Astrocyte of the cerebellum (primary cell): Measurements from ENCODE around the gene ATP4A.

Experiments
- DNase-seq: peaks from one replicate; pipeline ENCODE4 v3.0.0-alpha.2; 2011; ENCODE audit warnings: low read depth
- H3K4me3 ChIP-seq: 2 replicates; pipeline ENCODE4 v1.5.1; 2011; ENCODE audit warnings: mild to moderate bottlenecking, low read depth, low read length, moderate library complexity
- in situ Hi-C: cut with HindIII; loops from 2 replicates; pipeline ENCODE4 v1.10.0; 2017; ENCODE audit warnings: low sequenced_read_pairs
- TF ChIP-seq, protein P1 (sequence below): IDR thresholded peaks from 2 replicates; pipeline ENCODE4 v1.5.1; 2012; ENCODE audit warnings: low read length, low read depth, moderate library complexity, mild to moderate bottlenecking; ENCODE audit errors: missing control alignments

ATP4A gene

DNA sequence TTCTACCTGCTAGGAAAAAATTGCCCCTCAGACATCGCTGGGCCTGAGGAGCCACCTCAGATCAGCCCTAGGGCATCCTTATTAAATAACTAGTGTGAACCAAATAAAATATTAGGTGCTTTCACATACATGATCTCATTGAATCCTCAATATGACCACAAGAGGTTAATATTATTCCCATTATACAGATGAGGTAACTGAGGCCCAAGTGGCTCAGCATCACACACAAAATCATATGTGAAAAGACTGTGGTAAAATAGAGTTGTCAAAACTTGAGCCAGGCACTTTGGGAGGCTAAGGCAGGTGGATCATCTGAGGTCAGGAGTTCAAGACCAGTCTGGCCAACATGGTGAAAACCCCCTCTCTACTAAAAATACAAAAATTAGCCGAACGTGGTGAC lies 47.1 kb downstream of the ATP4A start:
- in situ Hi-C loops: no loop called here
- no peak for DNase-seq
- TF ChIP-seq, protein P1, sequence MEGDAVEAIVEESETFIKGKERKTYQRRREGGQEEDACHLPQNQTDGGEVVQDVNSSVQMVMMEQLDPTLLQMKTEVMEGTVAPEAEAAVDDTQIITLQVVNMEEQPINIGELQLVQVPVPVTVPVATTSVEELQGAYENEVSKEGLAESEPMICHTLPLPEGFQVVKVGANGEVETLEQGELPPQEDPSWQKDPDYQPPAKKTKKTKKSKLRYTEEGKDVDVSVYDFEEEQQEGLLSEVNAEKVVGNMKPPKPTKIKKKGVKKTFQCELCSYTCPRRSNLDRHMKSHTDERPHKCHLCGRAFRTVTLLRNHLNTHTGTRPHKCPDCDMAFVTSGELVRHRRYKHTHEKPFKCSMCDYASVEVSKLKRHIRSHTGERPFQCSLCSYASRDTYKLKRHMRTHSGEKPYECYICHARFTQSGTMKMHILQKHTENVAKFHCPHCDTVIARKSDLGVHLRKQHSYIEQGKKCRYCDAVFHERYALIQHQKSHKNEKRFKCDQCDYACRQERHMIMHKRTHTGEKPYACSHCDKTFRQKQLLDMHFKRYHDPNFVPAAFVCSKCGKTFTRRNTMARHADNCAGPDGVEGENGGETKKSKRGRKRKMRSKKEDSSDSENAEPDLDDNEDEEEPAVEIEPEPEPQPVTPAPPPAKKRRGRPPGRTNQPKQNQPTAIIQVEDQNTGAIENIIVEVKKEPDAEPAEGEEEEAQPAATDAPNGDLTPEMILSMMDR: no peak
- no peak overlapping the region for H3K4me3 ChIP-seq

GRCh38 chr19:35514282-35514809 lies 49.1 kb downstream of the ATP4A start:
- in situ Hi-C loops: no loop called here
- H3K4me3 ChIP-seq: no peak overlapping the region
- DNase-seq: no peak
- TF ChIP-seq, protein P1: no peak

DNA sequence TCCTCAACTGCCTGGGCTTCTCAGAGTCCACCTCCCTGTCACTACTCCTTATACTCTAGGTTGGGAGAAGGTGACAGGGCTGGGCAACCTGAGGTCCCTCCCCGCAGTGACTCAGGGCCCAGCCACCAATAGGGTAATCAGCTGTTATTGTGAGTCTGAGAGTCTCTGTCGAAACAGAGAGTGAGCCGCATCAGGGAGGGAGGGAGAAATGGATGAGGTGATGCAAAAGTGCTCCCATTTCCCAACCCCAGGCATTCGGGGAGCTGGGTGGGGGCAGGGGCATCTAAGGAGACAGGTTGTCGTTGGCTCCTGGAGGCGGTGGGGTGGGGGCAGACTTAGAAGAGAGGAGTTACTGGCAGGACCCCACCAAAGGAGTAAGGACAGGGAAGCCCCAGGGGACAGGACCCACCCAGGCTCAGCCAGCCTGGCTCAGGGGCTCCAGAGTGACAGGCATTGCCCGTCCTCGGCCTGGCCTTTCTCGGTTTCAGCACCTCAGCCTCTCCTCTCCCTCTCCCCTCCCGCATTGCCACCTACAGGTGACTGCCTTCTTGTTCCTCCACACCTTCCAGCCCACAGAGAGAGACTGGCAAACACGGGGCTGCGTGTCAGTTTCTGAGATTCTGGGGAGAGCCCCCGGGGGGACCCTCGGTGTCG lies 49.7 kb downstream of the ATP4A start, which contains the start of gene DMKN:
Gene DMKN, minus strand, starts transcription at position 22 of the 654 bp plus-strand sequence. CDS start 174 bp downstream, outside the sequence.
- in situ Hi-C loops: no loop called here
- TF ChIP-seq, protein P1: no peak
- no peak within 1 kb of the TSS for H3K4me3 ChIP-seq
- no peak for DNase-seq

- in situ Hi-C loops: no loop called here
- TF ChIP-seq, protein P1: no peak
- no peak for DNase-seq
- H3K4me3 ChIP-seq: no peak overlapping the region
Measured at GRCh38 chr19:35512831-35513627, 50.4 kb downstream of the ATP4A start.

- no peak for DNase-seq
- in situ Hi-C loops: no loop called here
- TF ChIP-seq, protein P1: no peak
- H3K4me3 ChIP-seq: no peak overlapping the region
Measured at GRCh38 chr19:35511337-35511736, 52.1 kb downstream of the ATP4A start.

DNA sequence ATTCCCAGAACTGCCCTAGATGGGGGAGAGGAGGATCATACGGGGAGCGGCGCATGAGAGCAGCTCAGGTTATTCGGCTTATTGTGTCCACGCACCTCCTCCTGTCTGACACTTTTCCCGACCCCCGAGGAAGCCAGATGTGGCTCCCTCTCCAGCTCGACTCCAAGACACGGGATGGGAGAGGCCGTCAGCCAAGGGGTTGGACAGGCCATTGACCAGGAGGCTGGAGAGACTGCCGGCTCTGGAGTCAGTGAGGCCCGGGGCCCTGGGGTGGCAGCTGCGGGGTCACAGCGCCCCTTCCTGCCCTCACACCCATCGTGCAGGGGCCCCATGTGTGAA lies 52.9 kb downstream of the ATP4A start:
- no peak overlapping the region for H3K4me3 ChIP-seq
- no peak for DNase-seq
- in situ Hi-C loops: no loop called here
- TF ChIP-seq, protein P1: no peak
